HCT116 (cell line): ENCODE data around the gene BCL2L11.

Source experiments
- EZH2 ChIP-seq: fragments of 200-600 bp; sonication (generic); IDR thresholded peaks from 2 replicates; pipeline ENCODE4 v1.6.1; 2017; ENCODE audit warnings: antibody characterized with exemption, mixed run types
- POLR2A ChIP-seq: IDR thresholded peaks from 2 replicates; pipeline ENCODE4 v1.7.0; 2011; ENCODE audit warnings: borderline replicate concordance; ENCODE audit not compliant: insufficient read depth, insufficient read length; ENCODE audit errors: extremely low read depth
- SRF ChIP-seq: IDR thresholded peaks from 2 replicates; pipeline ENCODE4 v1.6.1; 2012; ENCODE audit warnings: low read depth
- ZBTB33 ChIP-seq: IDR thresholded peaks from 2 replicates; pipeline ENCODE4 v1.6.1; 2011; ENCODE audit warnings: mild to moderate bottlenecking, low read length, moderate library complexity; ENCODE audit not compliant: insufficient replicate concordance; ENCODE audit errors: extremely low read depth
- TF ChIP-seq, protein P1 (sequence below): IDR thresholded peaks from 2 replicates; pipeline ENCODE4 v1.6.1; 2012
- TF ChIP-seq, protein P2 (sequence below), 3 experiments: fragments of 200-600 bp in 1 of 3; sonication (generic) in 1 of 3; IDR thresholded peaks in 2 of 3; conservative IDR thresholded peaks in 1 of 3; 2 replicates each; pipeline ENCODE4 v1.5.1; 2012 to 2017; ENCODE audit warnings: low read depth in 2 of 3, low read length in 2 of 3, antibody characterized with exemption in 1 of 3, borderline replicate concordance in 1 of 3, control low read depth in 1 of 3, mild to moderate bottlenecking in 1 of 3, mixed read lengths in 1 of 3, mixed run types in 1 of 3, moderate library complexity in 1 of 3; ENCODE audit not compliant: insufficient read depth in 1 of 3

DNA sequence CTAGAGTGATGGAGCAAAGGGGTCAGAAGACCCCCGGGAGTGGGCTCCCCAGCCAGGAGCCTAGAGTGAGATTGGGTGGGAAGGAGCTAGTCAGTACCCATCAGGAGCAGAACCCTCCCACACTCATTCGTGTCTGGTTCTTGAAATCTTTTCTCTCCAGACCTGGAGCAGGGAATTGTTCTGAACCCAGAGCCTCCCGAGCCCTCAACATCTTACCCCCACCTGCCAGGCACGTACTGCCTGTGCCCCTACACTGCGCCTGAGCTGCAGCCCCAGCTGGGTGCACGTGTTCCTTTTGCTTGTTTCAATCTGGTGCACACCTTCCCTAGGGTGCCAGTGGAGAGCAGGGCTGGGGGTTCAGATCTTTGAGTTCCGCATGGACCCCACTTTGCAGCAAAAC, 52.6 kb downstream of the BCL2L11 start:
- TF ChIP-seq, protein P1, sequence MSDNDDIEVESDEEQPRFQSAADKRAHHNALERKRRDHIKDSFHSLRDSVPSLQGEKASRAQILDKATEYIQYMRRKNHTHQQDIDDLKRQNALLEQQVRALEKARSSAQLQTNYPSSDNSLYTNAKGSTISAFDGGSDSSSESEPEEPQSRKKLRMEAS: no peak
- TF ChIP-seq, protein P2, sequence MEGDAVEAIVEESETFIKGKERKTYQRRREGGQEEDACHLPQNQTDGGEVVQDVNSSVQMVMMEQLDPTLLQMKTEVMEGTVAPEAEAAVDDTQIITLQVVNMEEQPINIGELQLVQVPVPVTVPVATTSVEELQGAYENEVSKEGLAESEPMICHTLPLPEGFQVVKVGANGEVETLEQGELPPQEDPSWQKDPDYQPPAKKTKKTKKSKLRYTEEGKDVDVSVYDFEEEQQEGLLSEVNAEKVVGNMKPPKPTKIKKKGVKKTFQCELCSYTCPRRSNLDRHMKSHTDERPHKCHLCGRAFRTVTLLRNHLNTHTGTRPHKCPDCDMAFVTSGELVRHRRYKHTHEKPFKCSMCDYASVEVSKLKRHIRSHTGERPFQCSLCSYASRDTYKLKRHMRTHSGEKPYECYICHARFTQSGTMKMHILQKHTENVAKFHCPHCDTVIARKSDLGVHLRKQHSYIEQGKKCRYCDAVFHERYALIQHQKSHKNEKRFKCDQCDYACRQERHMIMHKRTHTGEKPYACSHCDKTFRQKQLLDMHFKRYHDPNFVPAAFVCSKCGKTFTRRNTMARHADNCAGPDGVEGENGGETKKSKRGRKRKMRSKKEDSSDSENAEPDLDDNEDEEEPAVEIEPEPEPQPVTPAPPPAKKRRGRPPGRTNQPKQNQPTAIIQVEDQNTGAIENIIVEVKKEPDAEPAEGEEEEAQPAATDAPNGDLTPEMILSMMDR (IDR thresholded peaks at IDR 0.05 in 2 of 3, conservative IDR thresholded peaks at IDR 0.05 in 1 of 3; ENCODE audit: borderline replicate concordance in 1 of 3, insufficient read depth in 1 of 3, low read depth in 2 of 3, low read length in 2 of 3): no peak
- no peak for TF ChIP-seq EZH2
- no peak for TF ChIP-seq POLR2A
- TF ChIP-seq SRF: no peak
- no peak for TF ChIP-seq ZBTB33
